Fibroblast of lung (primary cell): ENCODE results near the gene PTPRH. TPM values are rescaled to one million over a fixed set of nuclear protein-coding genes. Genes with fewer than 3 reads are reported as not detected.
A peak's percentile ranks its signal among the peaks of the same experiment; 100 is the strongest.

Source experiments
- DNase-seq, 2 donors: peaks; one replicate each; pipeline versions ENCODE4 v3.0.0 to v3.0.0-alpha.2; 2010; ENCODE audit warnings: low read depth in 2 of 2
- H2AFZ ChIP-seq: 2 replicates; pipeline ENCODE4 v1.5.1; 2012; ENCODE audit warnings: low read length, control low read depth, inconsistent platforms
- H3K27ac ChIP-seq: 2 replicates; pipeline ENCODE4 v1.5.1; 2011; ENCODE audit warnings: low read length, control low read depth; ENCODE audit not compliant: insufficient read depth
- H3K27me3 ChIP-seq: 2 replicates; pipeline ENCODE4 v1.5.1; 2011; ENCODE audit warnings: mild to moderate bottlenecking, low read length; ENCODE audit not compliant: control insufficient read depth, insufficient read depth
- H3K36me3 ChIP-seq: 2 replicates; pipeline ENCODE4 v1.5.1; 2011; ENCODE audit warnings: low read length; ENCODE audit not compliant: control insufficient read depth, insufficient read depth
- H3K4me1 ChIP-seq: 2 replicates; pipeline ENCODE4 v1.5.1; 2011; ENCODE audit warnings: low read length; ENCODE audit not compliant: control insufficient read depth, insufficient read depth; ENCODE audit errors: extremely low read depth
- H3K4me2 ChIP-seq: 2 replicates; pipeline ENCODE4 v1.5.1; 2011; ENCODE audit warnings: low read length, control low read depth; ENCODE audit not compliant: insufficient read depth; ENCODE audit errors: extremely low read depth
- H3K4me3 ChIP-seq, 4 experiments: fragments of 200-600 bp in 1 of 4; sonication (generic) in 1 of 4; replicated peaks in 1 of 4; 2 replicates each; pipeline ENCODE4 v1.5.1; 2011 to 2016; ENCODE audit warnings: low read length in 4 of 4, low read depth in 3 of 4, mild to moderate bottlenecking in 3 of 4, control low read depth in 2 of 4, inconsistent platforms in 1 of 4, mixed read lengths in 1 of 4; ENCODE audit not compliant: insufficient read depth in 1 of 4; ENCODE audit errors: control extremely low read depth in 1 of 4
- H3K79me2 ChIP-seq: 2 replicates; pipeline ENCODE4 v1.5.1; 2012; ENCODE audit warnings: mild to moderate bottlenecking, low read length, inconsistent platforms; ENCODE audit not compliant: control insufficient read depth, insufficient read depth
- H3K9ac ChIP-seq: 2 replicates; pipeline ENCODE4 v1.5.1; 2011; ENCODE audit warnings: mild to moderate bottlenecking, low read length, control low read depth; ENCODE audit not compliant: insufficient read depth
- H3K9me3 ChIP-seq: 2 replicates; pipeline ENCODE4 v1.5.1; 2012; ENCODE audit warnings: low read depth, low read length; ENCODE audit not compliant: control insufficient read depth, insufficient read depth
- H4K20me1 ChIP-seq: 2 replicates; pipeline ENCODE4 v1.5.1; 2011; ENCODE audit warnings: low read length; ENCODE audit not compliant: control insufficient read depth, insufficient read depth; ENCODE audit errors: extremely low read depth
- EZH2 ChIP-seq: IDR thresholded peaks from 2 replicates; pipeline ENCODE4 v1.5.1; 2012; ENCODE audit warnings: low read length, control low read depth, mild to moderate bottlenecking; ENCODE audit errors: missing control alignments
- polyA plus RNA-seq, 2 donors: library from polyadenylated mRNA; depleted of rRNA in 1 of 2; stranded (reverse) in 1 of 2; unstranded in 1 of 2; fragments of >200 nt; gene quantifications; 2 replicates each; pipeline ENCODE4 v1.2.1, GENCODE V29; 2011 to 2012; ENCODE audit warnings: missing spikeins in 1 of 2
- total RNA-seq: library from RNA; depleted of rRNA; stranded (reverse); fragments of >200 nt; gene quantifications from 2 replicates; pipeline ENCODE4 v1.2.1, GENCODE V29; 2014
- TF ChIP-seq, protein P1 (sequence below), 2 donors: IDR thresholded peaks in 1 of 2; conservative IDR thresholded peaks in 1 of 2; 1 replicate in 1 of 2; 2 replicates in 1 of 2; pipeline ENCODE4 v1.5.1; 2011 to 2012; ENCODE audit warnings: low read length in 2 of 2, control low read depth in 1 of 2, inconsistent platforms in 1 of 2, low read depth in 1 of 2, mild to moderate bottlenecking in 1 of 2

Gene PTPRH
- total and polyA plus RNA-seq, 2 donors (not counting 1 experiment from before 2014, with no cell fraction given), result 4.4 to 19.5 TPM

- no peak overlapping the region for H3K27ac ChIP-seq
- no peaks in the 10 kb centered on the region for H3K9me3 ChIP-seq
- no peak for TF ChIP-seq EZH2
- TF ChIP-seq, protein P1, sequence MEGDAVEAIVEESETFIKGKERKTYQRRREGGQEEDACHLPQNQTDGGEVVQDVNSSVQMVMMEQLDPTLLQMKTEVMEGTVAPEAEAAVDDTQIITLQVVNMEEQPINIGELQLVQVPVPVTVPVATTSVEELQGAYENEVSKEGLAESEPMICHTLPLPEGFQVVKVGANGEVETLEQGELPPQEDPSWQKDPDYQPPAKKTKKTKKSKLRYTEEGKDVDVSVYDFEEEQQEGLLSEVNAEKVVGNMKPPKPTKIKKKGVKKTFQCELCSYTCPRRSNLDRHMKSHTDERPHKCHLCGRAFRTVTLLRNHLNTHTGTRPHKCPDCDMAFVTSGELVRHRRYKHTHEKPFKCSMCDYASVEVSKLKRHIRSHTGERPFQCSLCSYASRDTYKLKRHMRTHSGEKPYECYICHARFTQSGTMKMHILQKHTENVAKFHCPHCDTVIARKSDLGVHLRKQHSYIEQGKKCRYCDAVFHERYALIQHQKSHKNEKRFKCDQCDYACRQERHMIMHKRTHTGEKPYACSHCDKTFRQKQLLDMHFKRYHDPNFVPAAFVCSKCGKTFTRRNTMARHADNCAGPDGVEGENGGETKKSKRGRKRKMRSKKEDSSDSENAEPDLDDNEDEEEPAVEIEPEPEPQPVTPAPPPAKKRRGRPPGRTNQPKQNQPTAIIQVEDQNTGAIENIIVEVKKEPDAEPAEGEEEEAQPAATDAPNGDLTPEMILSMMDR (conservative IDR thresholded peaks at IDR 0.05 in 1 of 2, IDR thresholded peaks at IDR 0.05 in 1 of 2; ENCODE audit: low read depth in 1 of 2, low read length in 2 of 2), result no peak
- H3K4me1 ChIP-seq, result no peaks in the 10 kb centered on the region
- H3K36me3 ChIP-seq, result peaks cover 11% of the 10 kb centered on the region
- H2AFZ ChIP-seq, result no peak overlapping the region
- H3K4me2 ChIP-seq, result no peak overlapping the region
- no peak overlapping the region for H3K9ac ChIP-seq
- DNase-seq, result no peak
- H3K79me2 ChIP-seq, result peaks cover 68% of the 10 kb centered on the region
- H4K20me1 ChIP-seq, result peaks cover 3% of the 10 kb centered on the region
- H3K4me3 ChIP-seq, result no peak overlapping the region
- H3K27me3 ChIP-seq, result no peaks in the 10 kb centered on the region
Measured at GRCh38 chr19:55248704-55249103, 39.4 kb upstream of the PTPRH start.

GRCh38 chr19:55248166-55248675 lies 38.9 kb upstream of the PTPRH start:
- H3K4me2 ChIP-seq, result no peak overlapping the region
- H3K79me2 ChIP-seq, result peaks cover 63% of the 10 kb centered on the region
- no peaks in the 10 kb centered on the region for H3K4me1 ChIP-seq
- DNase-seq, result no peak
- H3K27me3 ChIP-seq, result no peaks in the 10 kb centered on the region
- no peaks in the 10 kb centered on the region for H3K9me3 ChIP-seq
- H4K20me1 ChIP-seq, result peaks cover 3% of the 10 kb centered on the region
- peak overlapping the region; percentile 1 for H3K27ac ChIP-seq
- H3K36me3 ChIP-seq, result peaks cover 11% of the 10 kb centered on the region
- no peak overlapping the region for H2AFZ ChIP-seq
- no peak overlapping the region for H3K4me3 ChIP-seq
- TF ChIP-seq EZH2, result no peak
- TF ChIP-seq, protein P1 (conservative IDR thresholded peaks at IDR 0.05 in 1 of 2, IDR thresholded peaks at IDR 0.05 in 1 of 2; ENCODE audit: low read depth in 1 of 2, low read length in 2 of 2), result no peak
- H3K9ac ChIP-seq, result no peak overlapping the region

DNA sequence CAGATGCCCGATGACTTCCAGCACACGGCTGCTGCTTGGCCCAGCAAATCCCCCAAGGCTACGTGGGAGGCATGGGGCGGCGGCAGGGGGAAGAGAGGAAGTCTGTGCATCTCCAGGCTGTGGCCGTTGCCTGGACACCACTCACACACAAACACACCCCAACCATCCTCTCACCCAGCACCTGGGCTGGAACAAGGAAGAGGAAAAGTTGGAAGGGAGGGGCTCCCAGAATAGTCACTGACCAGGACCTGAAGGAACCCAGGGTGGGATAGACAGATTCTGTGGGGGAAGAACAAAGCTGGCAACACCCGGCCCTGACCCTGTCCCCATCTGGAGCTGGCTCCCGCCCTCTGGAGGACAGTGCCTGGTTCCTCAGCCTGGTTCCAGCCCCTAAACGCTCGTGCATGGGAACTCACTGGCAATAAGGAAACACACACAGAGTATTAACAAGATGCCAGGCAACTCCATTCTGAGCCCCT lies 38.4 kb upstream of the PTPRH start:
- H3K79me2 ChIP-seq, result peaks cover 58% of the 10 kb centered on the region
- no peaks in the 10 kb centered on the region for H3K9me3 ChIP-seq
- no peak overlapping the region for H3K9ac ChIP-seq
- H3K27ac ChIP-seq, result peak overlapping the region; percentile 1
- peaks cover 3% of the 10 kb centered on the region for H4K20me1 ChIP-seq
- no peak for TF ChIP-seq EZH2
- TF ChIP-seq, protein P1 (conservative IDR thresholded peaks at IDR 0.05 in 1 of 2, IDR thresholded peaks at IDR 0.05 in 1 of 2; ENCODE audit: low read depth in 1 of 2, low read length in 2 of 2), result no peak
- no peak overlapping the region for H2AFZ ChIP-seq
- no peak overlapping the region for H3K4me2 ChIP-seq
- no peaks in the 10 kb centered on the region for H3K4me1 ChIP-seq
- peak in 1 of 2 donors; percentile 26 for DNase-seq
- H3K4me3 ChIP-seq, result no peak overlapping the region
- H3K36me3 ChIP-seq, result peaks cover 11% of the 10 kb centered on the region
- H3K27me3 ChIP-seq, result no peaks in the 10 kb centered on the region
